ENCODE data around the gene DAB2.
"Not testable (repeated sequence)": the region's sequence is repeated elsewhere in the genome, so short reads cannot be mapped to it uniquely, and the experiment has no call there.

Gene DAB2

GRCh38 chr5:39376293-39376714, 48.5 kb downstream of the DAB2 start:
- peak; percentile 15 for DNase-seq

- no peak for DNase-seq
Measured at GRCh38 chr5:39373791-39374190, 51.0 kb downstream of the DAB2 start.

GRCh38 chr5:39371367-39371635, 53.5 kb downstream of the DAB2 start:
- no peak for DNase-seq

GRCh38 chr5:39370555-39371366, 54.0 kb downstream of the DAB2 start:
- no peak for DNase-seq

- DNase-seq: no peak
Measured at GRCh38 chr5:39369123-39369815, 55.5 kb downstream of the DAB2 start.

- no peak for DNase-seq
Measured at GRCh38 chr5:39368116-39368515, 56.7 kb downstream of the DAB2 start.

- no peak for DNase-seq
Measured at GRCh38 chr5:39367711-39368110, 57.1 kb downstream of the DAB2 start.

GRCh38 chr5:39364367-39364766, 60.4 kb downstream of the DAB2 start, which contains the start of gene C9:
Gene C9, minus strand, starts transcription at chr5:39364495. Its CDS starts 31 bp downstream, at chr5:39364464.
- DNase-seq: no peak

GRCh38 chr5:39363217-39363616, 61.6 kb downstream of the DAB2 start:
- no peak for DNase-seq

GRCh38 chr5:39362646-39363045, 62.1 kb downstream of the DAB2 start:
- DNase-seq: no peak

GRCh38 chr5:39361306-39361705, 63.5 kb downstream of the DAB2 start:
- no peak for DNase-seq

GRCh38 chr5:39360471-39361111, 64.2 kb downstream of the DAB2 start:
- DNase-seq: no peak

- DNase-seq: no peak
Measured at GRCh38 chr5:39356263-39356662, 68.5 kb downstream of the DAB2 start.

GRCh38 chr5:39355324-39355723, 69.5 kb downstream of the DAB2 start:
- DNase-seq: no peak

- DNase-seq: no peak
Measured at GRCh38 chr5:39353717-39354399, 70.9 kb downstream of the DAB2 start.

GRCh38 chr5:39352951-39353350, 71.8 kb downstream of the DAB2 start:
- no peak for DNase-seq

GRCh38 chr5:39352170-39352569, 72.6 kb downstream of the DAB2 start:
- DNase-seq: no peak

- no peak for DNase-seq
Measured at GRCh38 chr5:39349484-39349883, 75.3 kb downstream of the DAB2 start.

GRCh38 chr5:39342460-39342859, 82.3 kb downstream of the DAB2 start:
- DNase-seq: no peak

GRCh38 chr5:39341896-39342295, 82.9 kb downstream of the DAB2 start:
- no peak for DNase-seq

- no peak for DNase-seq
Measured at GRCh38 chr5:39340506-39340905, 84.3 kb downstream of the DAB2 start.

GRCh38 chr5:39337252-39337915, 87.4 kb downstream of the DAB2 start:
- no peak for DNase-seq

GRCh38 chr5:39334296-39334695, 90.5 kb downstream of the DAB2 start:
- not testable (repeated sequence) for DNase-seq

Data from T1000 (cell line).